Astrocyte (in vitro differentiated cells and primary cell): ENCODE measurements around the gene CHMP1A. TPM values are rescaled to one million over a fixed set of nuclear protein-coding genes. Genes with fewer than 3 reads are reported as not detected.

Experiments used
- DNase-seq: peaks from one replicate; pipeline ENCODE4 v3.0.0-alpha.2; 2010; ENCODE audit warnings: low read depth
- FAIRE-seq: peaks from 2 replicates; lab custom pipeline; 2011; peaks lifted over from hg19 to GRCh38; lab: Jason Lieb, UNC
- H2AFZ ChIP-seq: 2 replicates; pipeline ENCODE4 v1.6.0; 2012; ENCODE audit warnings: low read depth, low read length, inconsistent platforms
- H3K27ac ChIP-seq: 2 replicates; pipeline ENCODE4 v1.5.1; 2011; ENCODE audit warnings: low read depth, low read length, inconsistent platforms
- H3K27me3 ChIP-seq: 2 replicates; pipeline ENCODE4 v1.6.0; 2011; ENCODE audit warnings: low read length, inconsistent platforms; ENCODE audit not compliant: insufficient read depth
- H3K36me3 ChIP-seq: 2 replicates; pipeline ENCODE4 v1.5.1; 2011; ENCODE audit warnings: low read length, inconsistent platforms; ENCODE audit not compliant: insufficient read depth
- H3K4me1 ChIP-seq: 2 replicates; pipeline ENCODE4 v1.5.1; 2011; ENCODE audit warnings: low read length, inconsistent platforms; ENCODE audit not compliant: insufficient read depth
- H3K4me2 ChIP-seq: 2 replicates; pipeline ENCODE4 v1.6.0; 2012; ENCODE audit warnings: low read length, inconsistent platforms
- H3K4me3 ChIP-seq: 2 replicates; pipeline ENCODE4 v1.5.1; 2011; ENCODE audit warnings: low read depth, mild to moderate bottlenecking, low read length, inconsistent platforms; ENCODE audit not compliant: insufficient read depth
- H3K79me2 ChIP-seq: 2 replicates; pipeline ENCODE4 v1.6.0; 2012; ENCODE audit warnings: mild to moderate bottlenecking, low read length, inconsistent platforms; ENCODE audit not compliant: insufficient read depth
- H3K9ac ChIP-seq: 2 replicates; pipeline ENCODE4 v1.6.0; 2012; ENCODE audit warnings: mild to moderate bottlenecking, low read length, inconsistent platforms
- H3K9me3 ChIP-seq: 2 replicates; pipeline ENCODE4 v1.5.1; 2012; ENCODE audit warnings: low read depth, mild to moderate bottlenecking, low read length, inconsistent platforms; ENCODE audit not compliant: insufficient read depth
- H4K20me1 ChIP-seq: 2 replicates; pipeline ENCODE4 v1.6.0; 2012; ENCODE audit warnings: low read length, inconsistent platforms; ENCODE audit not compliant: insufficient read depth
- H3K27ac Mint-ChIP-seq: one replicate; pipeline ENCODE4 v1.8.0; 2021; ENCODE audit warnings: mild to moderate bottlenecking, mixed read lengths; ENCODE audit not compliant: unreplicated experiment
- H3K27me3 Mint-ChIP-seq: one replicate; pipeline ENCODE4 v1.8.0; 2021; ENCODE audit warnings: low read depth, mixed read lengths; ENCODE audit not compliant: unreplicated experiment
- H3K36me3 Mint-ChIP-seq: one replicate; pipeline ENCODE4 v1.8.0; 2021; ENCODE audit warnings: low read depth, mixed read lengths; ENCODE audit not compliant: unreplicated experiment
- H3K4me1 Mint-ChIP-seq: one replicate; pipeline ENCODE4 v1.8.0; 2021; ENCODE audit warnings: low read depth, mixed read lengths; ENCODE audit not compliant: unreplicated experiment
- H3K4me3 Mint-ChIP-seq: one replicate; pipeline ENCODE4 v1.8.0; 2021; ENCODE audit warnings: mild to moderate bottlenecking, moderate library complexity, mixed read lengths; ENCODE audit not compliant: unreplicated experiment
- H3K9me3 Mint-ChIP-seq: one replicate; pipeline ENCODE4 v1.8.0; 2021; ENCODE audit warnings: mild to moderate bottlenecking, mixed read lengths; ENCODE audit not compliant: unreplicated experiment
- CTCF ChIP-seq: IDR thresholded peaks from 2 replicates; pipeline ENCODE4 v1.5.1; 2011; ENCODE audit warnings: low read depth, mild to moderate bottlenecking, inconsistent platforms, low read length, moderate library complexity; ENCODE audit not compliant: insufficient read depth
- EZH2 ChIP-seq: IDR thresholded peaks from 2 replicates; pipeline ENCODE4 v1.6.1; 2012; ENCODE audit warnings: mild to moderate bottlenecking, low read length, inconsistent platforms; ENCODE audit not compliant: insufficient read depth
- total RNA-seq: library from RNA; stranded (reverse); gene quantifications from 2 replicates; pipeline ENCODE4 v1.2.1, GENCODE V29; 2021

Gene CHMP1A
- total RNA-seq, 1 donor from 2014 or later = 85.7 TPM

- Histone ChIP-seq H3K9me3 (no peaks in the 10 kb centered on the region), H3K4me2 (no peak overlapping the region), H3K27ac (no peak overlapping the region), H4K20me1 (no peaks in the 10 kb centered on the region), H3K4me1 (no peaks in the 10 kb centered on the region), H3K4me3 (no peak overlapping the region), H2AFZ (no peak overlapping the region), H3K27me3 (no peaks in the 10 kb centered on the region), H3K9ac (no peak overlapping the region), H3K79me2 (no peaks in the 10 kb centered on the region), H3K36me3 (no peaks in the 10 kb centered on the region)
- H3K27me3 Mint-ChIP-seq = no peaks in the 10 kb centered on the region
- no peak overlapping the region for H3K4me3 Mint-ChIP-seq
- DNase-seq (no peak), FAIRE-seq (no peak)
- H3K4me1 Mint-ChIP-seq = peaks cover 5% of the 10 kb centered on the region
- H3K9me3 Mint-ChIP-seq = no peaks in the 10 kb centered on the region
- no peaks in the 10 kb centered on the region for H3K36me3 Mint-ChIP-seq
- H3K27ac Mint-ChIP-seq = no peak overlapping the region
- TF ChIP-seq CTCF = no peak
- no peak for TF ChIP-seq EZH2
Observed at GRCh38 chr16:89596061-89596689, 61.3 kb downstream of the CHMP1A start.

- Histone ChIP-seq H3K27me3 (no peaks in the 10 kb centered on the region), H3K36me3 (no peaks in the 10 kb centered on the region), H3K4me1 (no peaks in the 10 kb centered on the region), H2AFZ (no peak overlapping the region), H3K4me3 (no peak overlapping the region), H3K9me3 (no peaks in the 10 kb centered on the region), H3K9ac (no peak overlapping the region), H3K79me2 (no peaks in the 10 kb centered on the region), H3K27ac (no peak overlapping the region), H3K4me2 (no peak overlapping the region), H4K20me1 (no peaks in the 10 kb centered on the region)
- Mint-ChIP-seq H3K9me3 (no peaks in the 10 kb centered on the region), H3K36me3 (no peaks in the 10 kb centered on the region), H3K4me3 (no peak overlapping the region), H3K27ac (no peak overlapping the region), H3K27me3 (no peaks in the 10 kb centered on the region), H3K4me1 (peaks cover 5% of the 10 kb centered on the region)
- FAIRE-seq (no peak), DNase-seq (no peak)
- TF ChIP-seq CTCF (no peak), EZH2 (no peak)
Observed at GRCh38 chr16:89595330-89596060, 62.0 kb downstream of the CHMP1A start.

Other genes with a start within 250 kb of the CHMP1A start
- 213 TPM in 2 replicates for gene ANKRD11, start 167.1 kb downstream of the CHMP1A start, total RNA-seq
- 86.5 and 96.1 TPM in 2 replicates for gene SPG7, start 149.3 kb downstream of the CHMP1A start, total RNA-seq
- 1,200 and 1,239 TPM in 2 replicates for gene RPL13, start 97.0 kb downstream of the CHMP1A start, total RNA-seq
- gene CPNE7, start 82.0 kb downstream of the CHMP1A start, total RNA-seq = 6.7 and 7.5 TPM in 2 replicates
- gene DPEP1, start 44.1 kb downstream of the CHMP1A start, total RNA-seq = 0.11 and 0.22 TPM in 2 replicates
- 11.8 and 12.3 TPM in 2 replicates for gene SPATA33, start 128 bp upstream of the CHMP1A start, total RNA-seq
- gene CDK10, start 29.0 kb upstream of the CHMP1A start, total RNA-seq = 40.5 and 41.7 TPM in 2 replicates
- gene SPATA2L, start 44.0 kb upstream of the CHMP1A start, total RNA-seq = 9.8 and 10.8 TPM in 2 replicates
- 11.3 and 12.4 TPM in 2 replicates for gene VPS9D1, start 63.2 kb upstream of the CHMP1A start, total RNA-seq
- gene ZNF276, start 63.8 kb upstream of the CHMP1A start, total RNA-seq = 21.6 and 22.2 TPM in 2 replicates
- 6.1 and 6.3 TPM in 2 replicates for gene FANCA, start 158.9 kb upstream of the CHMP1A start, total RNA-seq
- gene SPIRE2, start 170.8 kb upstream of the CHMP1A start, total RNA-seq = 2.6 and 3.2 TPM in 2 replicates
- gene TCF25, start 215.9 kb upstream of the CHMP1A start, total RNA-seq = 187 and 193 TPM in 2 replicates